Stimulated activated CD4-positive, alpha-beta T cell treated with anti-CD3 and anti-CD28 coated beads, Interleukin-1b, Interleukin-23, amount 100 ng/mL, for 24 hours (primary cell): ENCODE measurements around the gene BSCL2.
"Not testable (repeated sequence)": the region's sequence is repeated elsewhere in the genome, so short reads cannot be mapped to it uniquely, and the experiment has no call there.

Experiments used
- DNase-seq, 4 experiments: peaks; one replicate each; pipeline ENCODE4 v3.0.0-alpha.2; 2020; ENCODE audit warnings: low read depth in 4 of 4, low spot score in 1 of 4

The BSCL2 gene

GRCh38 chr11:62707277-62707861 lies at the start of gene BSCL2, which contains the start of gene GNG3:
BSCL2 (minus strand) TSS chr11:62707424; CDS start chr11:62707195, 229 bp downstream.
GNG3 (plus strand) TSS chr11:62707676; CDS start chr11:62708296, 620 bp downstream.
- no peak for DNase-seq

DNA sequence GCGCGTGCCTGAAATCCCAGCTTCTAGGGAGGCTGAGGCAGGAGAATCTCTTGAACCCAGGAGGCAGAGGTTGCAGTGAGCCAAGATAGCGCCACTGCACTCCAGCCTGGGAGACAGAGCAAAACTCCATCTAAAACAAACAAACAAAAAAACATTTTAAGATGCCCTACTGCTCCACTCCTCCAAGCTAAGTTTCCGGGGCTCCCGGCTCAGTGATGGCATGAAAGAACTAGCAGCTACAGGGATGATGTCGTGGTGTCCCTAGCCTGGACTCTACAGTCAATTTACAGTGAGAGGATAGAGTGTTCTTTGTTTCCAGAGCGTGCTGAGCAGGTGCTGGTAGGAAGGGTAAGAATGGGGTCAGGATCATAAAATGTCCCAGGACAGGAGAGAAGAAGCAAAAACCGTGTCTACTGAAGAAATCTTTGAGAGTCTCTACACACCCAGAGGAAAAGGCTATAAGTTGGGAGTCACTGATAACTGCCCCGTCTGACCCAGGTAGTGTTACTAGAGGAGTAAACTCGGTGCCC lies 47.9 kb upstream of the BSCL2 start:
- DNase-seq: no peak

GRCh38 chr11:62753736-62754603 lies 46.7 kb upstream of the BSCL2 start, which contains the start of gene ZBTB3:
ZBTB3 (minus strand) TSS chr11:62754160; CDS start chr11:62753664, 496 bp downstream.
- peak; percentile 94 to 97 (median 94) for DNase-seq

DNA sequence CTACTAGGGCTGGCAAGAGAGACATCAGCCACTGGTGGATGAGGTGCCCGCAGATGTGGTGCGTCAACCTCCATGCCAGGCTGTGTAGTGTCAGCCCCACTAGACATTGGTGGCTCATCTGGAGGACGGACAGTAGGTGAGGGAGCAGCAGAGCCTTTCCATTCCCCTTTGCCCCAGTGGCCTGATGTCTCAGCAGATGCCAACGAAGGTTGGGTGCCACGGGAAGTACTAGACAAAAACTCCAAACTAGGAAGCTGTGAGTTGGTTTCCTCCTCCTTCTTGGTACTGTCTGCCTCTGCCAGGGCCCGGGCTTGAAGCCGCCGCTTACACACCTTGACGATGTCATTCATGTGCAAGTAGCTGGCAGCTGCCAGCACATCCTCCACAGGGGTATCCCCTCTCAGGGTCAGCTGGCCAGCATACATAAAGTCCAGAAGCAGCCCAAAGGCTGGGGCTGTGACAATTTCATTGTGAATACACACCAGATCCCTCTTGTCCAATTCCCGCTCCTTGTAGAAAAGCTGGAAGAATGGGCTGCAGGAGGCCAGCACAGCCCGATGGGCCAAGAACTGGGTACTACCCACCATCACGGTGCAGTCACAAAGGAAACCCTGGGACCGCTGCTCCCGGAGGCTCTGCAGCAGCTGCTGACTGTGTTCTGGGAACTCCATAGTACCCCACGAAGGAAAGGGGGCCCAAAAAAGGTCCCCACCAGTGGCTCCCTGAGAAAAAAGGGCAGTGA lies 45.9 kb upstream of the BSCL2 start:
- DNase-seq: no peak

GRCh38 chr11:62752177-62752785 lies 45.1 kb upstream of the BSCL2 start:
- no peak for DNase-seq

- DNase-seq: not testable (repeated sequence)
Observed at GRCh38 chr11:62749931-62750330, 42.7 kb upstream of the BSCL2 start.

DNA sequence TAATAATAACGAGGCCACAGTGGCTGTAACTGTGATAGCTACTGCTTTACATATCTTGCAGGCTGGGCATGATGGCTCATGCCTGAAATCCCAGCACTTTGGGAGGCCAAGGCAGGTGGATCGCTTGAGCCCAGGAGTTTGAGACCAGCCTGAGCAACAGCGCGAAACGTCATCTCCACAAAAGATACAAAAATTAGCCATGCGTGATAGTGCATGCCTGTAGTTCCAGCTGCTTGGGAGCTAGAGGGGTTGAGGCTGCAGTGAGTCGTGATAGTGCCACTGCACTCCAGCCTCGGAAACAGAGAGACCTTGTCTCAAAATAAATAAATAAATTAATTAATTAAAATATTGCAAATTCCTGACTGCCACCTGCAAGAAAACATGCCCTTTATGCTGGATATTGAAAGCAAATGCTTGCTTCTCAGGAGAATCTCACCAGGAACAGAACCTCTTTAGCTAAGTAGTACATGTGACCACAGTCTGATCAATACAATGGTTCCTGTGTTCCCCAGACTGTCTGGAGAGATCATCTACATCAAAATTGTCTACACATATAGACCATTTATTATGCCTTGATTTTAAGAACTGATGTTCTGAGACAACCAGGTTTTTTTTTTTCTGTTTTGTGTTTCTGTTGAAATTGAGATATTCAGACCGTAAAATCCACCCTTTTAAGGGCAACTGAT lies 40.4 kb upstream of the BSCL2 start:
- DNase-seq: no peak

- DNase-seq: no peak
Observed at GRCh38 chr11:62737196-62737595, 30.0 kb upstream of the BSCL2 start.

DNA sequence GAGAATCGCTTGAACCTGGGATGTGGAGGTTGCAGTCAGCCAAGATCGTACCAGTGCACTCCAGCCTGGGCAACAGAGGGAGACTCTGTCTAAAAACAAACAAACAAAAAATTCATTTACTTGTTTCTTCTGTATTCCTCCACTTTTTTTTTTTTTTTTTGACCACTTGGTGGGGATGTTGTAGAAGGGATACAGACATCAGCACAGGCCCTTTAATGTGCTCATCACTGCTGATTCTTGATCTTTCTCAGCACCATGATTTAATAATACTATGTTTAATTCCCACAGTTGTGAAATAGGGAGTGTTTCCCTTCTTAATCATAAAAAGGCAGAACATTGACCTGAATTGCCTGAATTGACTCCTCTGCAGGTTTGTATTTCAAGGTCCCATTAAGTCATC lies 25.6 kb upstream of the BSCL2 start:
- DNase-seq: no peak

DNA sequence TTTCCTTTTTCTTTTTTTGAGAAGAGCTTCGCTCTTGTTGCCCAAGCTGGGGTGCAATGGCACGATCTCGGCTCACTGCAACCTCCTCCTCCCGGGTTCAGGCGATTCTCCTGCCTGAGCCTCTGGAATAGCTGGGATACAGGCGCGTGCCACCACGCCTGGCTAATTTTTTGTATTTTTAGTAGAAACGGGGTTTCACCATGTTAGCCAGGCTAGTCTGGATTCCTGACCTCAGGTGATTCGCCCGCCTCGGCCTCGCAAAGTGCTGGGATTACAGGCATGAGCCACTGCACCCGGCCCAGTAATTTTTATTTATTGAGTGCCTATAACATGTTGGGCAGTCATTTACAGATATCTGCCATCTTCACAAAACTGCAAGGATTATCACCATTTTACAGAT lies 22.9 kb upstream of the BSCL2 start:
- not testable (repeated sequence) for DNase-seq

DNA sequence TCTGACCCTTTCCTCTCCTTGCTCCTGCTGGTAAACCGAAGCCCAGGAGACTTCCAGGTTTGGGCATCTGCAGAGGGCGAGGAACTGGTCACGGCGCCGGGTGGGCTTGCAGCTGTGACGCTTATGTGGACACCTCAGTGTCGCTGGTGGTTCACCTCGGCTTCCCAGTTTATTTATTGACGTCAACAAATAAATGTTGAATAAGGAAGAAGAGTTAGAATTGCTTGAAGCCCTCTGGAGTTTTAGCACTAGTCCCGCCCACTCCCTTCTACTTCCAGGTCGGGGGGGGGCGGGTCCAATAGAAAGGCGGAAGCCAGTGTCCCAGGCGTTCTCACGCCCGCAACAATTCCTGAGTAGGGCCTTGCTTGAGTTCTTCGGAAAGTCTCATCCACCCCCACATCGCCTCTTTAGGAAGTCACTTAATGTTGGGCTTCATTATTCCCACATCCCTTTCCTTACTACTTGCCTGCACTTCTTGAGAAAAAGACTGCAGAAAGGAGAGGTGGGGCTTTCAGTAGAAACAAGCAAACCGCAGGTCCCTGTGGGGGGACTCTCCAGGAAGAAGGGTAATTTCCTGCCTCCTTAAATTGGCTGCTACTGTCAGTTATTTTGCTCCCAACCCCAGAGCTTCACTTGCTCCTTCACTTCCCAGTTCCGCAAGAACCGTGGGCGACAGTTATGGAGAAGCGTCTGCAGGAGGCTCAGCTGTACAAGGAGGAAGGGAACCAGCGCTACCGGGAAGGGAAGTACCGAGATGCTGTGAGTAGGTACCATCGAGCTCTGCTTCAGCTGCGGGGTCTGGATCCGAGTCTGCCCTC lies 21.2 kb upstream of the BSCL2 start, which contains the start of gene TTC9C:
TTC9C (plus strand) TSS at position 316 of the 818 bp plus-strand sequence; CDS start at position 679, 363 bp downstream.
- DNase-seq: peak; percentile 64 to 85 (median 68)

DNA sequence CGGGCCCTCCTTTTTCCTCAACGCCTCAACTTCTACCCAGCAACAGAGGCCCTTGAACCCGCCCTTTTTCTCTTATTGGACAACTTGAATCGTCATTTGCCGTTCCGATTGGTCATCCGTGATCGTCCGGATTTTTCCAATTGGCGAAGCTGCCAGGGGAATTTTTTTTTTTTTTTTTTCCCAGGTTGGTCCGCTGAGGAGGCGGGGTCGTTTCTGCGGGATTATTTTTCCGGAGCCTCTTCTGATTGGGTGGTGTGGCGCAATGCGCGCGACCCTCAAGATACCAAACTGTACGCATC lies 20.6 kb upstream of the BSCL2 start:
- DNase-seq: peak; percentile 49 to 74 (median 60)

- peak; percentile 86 to 97 (median 96) for DNase-seq
Observed at GRCh38 chr11:62727165-62727871, 20.1 kb upstream of the BSCL2 start, which contains the start of gene HNRNPUL2. HNRNPUL2 (minus strand) TSS chr11:62727457; CDS start chr11:62727156, 301 bp downstream.

DNA sequence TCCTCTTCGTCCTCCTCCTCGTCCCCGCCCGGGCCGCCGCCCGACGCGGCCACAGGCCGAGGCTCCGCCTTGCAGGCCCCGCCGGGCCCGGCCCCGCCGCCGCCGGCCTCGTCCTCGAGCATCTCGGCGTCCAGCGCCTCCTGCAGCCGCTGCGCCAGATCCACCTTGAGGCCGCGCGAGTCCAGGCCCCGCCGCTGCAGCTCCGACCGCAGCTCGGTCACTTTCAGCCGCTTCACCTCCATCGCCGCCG lies 19.6 kb upstream of the BSCL2 start:
- DNase-seq: no peak

DNA sequence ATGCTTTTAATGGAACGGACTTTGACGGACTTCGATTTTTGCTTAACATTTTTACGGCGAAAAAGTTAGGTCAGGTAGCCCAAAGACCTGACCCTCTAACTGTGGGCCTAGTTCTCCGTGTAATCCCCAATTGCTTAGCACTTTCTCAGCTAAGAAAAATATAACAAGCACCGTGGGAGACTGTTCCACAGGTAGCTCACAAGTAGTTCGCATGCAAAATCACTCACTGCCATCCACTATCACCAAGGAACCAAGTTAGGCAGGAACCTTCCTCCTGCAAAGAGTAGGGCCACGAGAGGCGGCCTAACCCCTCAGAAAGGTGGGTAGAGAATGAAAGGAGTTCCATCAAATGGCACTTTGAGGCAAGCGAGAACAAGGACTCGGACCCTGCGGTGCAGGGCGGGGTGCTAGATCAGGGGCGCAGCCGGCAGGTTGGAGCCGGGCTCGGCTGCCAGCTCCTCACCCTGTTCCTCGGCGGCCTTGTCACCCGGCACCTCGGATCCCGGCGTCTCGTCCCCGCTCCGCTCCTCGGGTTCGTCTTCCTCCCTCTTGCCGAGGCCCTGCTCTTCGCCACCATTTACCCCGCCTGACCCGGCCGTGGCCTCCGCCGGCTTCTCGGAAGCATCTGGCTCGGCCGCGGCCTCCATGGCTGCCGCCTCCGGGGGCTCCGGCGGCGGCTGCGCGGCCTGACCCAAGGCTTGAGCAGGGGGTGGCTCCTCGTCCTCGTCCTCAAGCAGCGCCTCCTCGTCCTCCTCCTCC lies 19.1 kb upstream of the BSCL2 start:
- DNase-seq: no peak

DNA sequence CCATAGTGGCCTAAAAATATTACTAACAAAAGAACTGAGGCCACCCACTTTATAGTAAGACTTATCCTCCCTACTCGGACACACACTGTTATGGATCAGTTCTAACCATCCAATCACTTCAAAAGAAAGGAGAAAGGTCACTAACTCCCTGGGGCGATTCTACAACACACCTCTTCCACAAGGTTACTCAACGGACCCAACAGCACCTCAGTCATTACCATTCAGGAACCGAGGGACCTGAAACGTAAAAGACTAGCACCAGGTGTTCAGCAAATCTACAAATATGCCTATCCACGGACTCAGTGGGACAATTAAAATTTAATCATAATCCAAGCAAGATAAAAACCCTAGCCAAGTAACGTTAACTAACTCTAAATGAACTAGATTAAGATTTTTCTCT lies 18.4 kb upstream of the BSCL2 start:
- DNase-seq: no peak

- no peak for DNase-seq
Observed at GRCh38 chr11:62724171-62724570, 16.9 kb upstream of the BSCL2 start.

- DNase-seq: no peak
Observed at GRCh38 chr11:62721994-62722393, 14.8 kb upstream of the BSCL2 start.
